ENCODE data around the gene KIF21A. TPM values are rescaled to one million over a fixed set of nuclear protein-coding genes. Genes with fewer than 3 reads are reported as not detected.

The KIF21A gene
- polyA plus RNA-seq, 1 of the 3 experiments (the other 2 are of a cell fraction) = 3.6 TPM

DNA sequence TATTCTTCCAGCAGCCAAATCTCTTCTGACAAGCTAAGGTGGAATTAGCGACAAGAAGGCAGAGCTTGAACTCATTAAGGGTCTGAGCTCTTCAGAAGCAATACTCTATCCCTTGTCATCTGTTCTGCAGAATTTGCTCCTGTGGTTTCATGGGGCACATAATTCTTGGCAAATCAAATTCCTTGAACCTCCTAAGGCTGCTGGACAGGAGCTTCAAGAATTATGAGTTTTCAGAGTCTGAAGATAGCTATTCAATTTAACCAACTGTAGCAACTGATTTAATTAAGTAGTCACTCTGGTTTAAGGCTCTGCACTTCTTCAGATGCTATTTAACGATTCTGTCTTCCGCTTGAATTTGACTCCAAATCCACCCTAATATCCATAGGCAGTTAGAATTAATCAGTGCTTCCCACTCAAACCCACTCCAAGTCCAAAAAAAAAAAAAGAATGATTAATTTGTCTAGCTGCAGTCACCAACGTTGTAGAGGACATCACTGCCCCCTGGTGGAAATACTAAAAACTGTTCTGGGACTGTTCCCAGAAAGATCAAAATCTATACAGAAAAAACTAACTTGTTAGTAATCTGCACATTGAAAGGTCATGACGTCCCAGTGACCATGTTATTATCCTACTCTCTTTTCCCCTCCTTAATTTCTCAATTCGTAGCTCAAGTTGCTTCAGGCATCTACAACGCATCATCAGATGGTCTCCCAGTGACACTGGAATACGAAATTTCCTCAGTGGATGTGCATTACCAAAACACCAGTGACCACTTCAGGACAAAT lies 169.9 kb downstream of the KIF21A start:
- no peak overlapping the region for H3K4me2 ChIP-seq
- POLR2A ChIA-PET = interaction anchor here (0.6 kb wide), 1 partner anchor 929 kb away, joined by 3 read pairs; no protein-coding TSS in a partner anchor
- no peak overlapping the region for H3K9ac ChIP-seq
- H2AFZ ChIP-seq (ENCODE audit: low read depth) = no peak overlapping the region
- no peaks in the 10 kb centered on the region for H3F3A ChIP-seq (replicated peaks; ENCODE audit: insufficient read depth)
- no peaks in the 10 kb centered on the region for H3K9me3 ChIP-seq
- CTCF ChIA-PET = interaction anchor here (0.6 to 5.4 kb wide), 64 partner anchors 9 to 1630 kb away, joined by 3 to 50 read pairs (median 4); partner anchors contain the start of gene CPNE8
- H4K20me1 ChIP-seq (ENCODE audit: insufficient read depth) = no peaks in the 10 kb centered on the region
- no peaks in the 10 kb centered on the region for H3K36me3 ChIP-seq (replicated peaks in 1 of 2; ENCODE audit: control insufficient read depth in 1 of 2, insufficient read depth in 2 of 2, low read length in 1 of 2)
- 32% methylated on average over 8 of the region's 8 CpGs for WGBS (ENCODE audit: low lambda C conversion rate)
- DNase-seq = peak; percentile 28
- H3K9me2 ChIP-seq = no peaks in the 10 kb centered on the region
- TF ChIP-seq MXI1 (IDR thresholded peaks at IDR 0.05; ENCODE audit: low read depth, low read length) (no peak), YY1 (IDR thresholded peaks at IDR 0.05; ENCODE audit: low read depth) (no peak), GATA2 (CRISPR knock-in tag; IDR thresholded peaks at IDR 0.05) (peak; percentile 35; the same call in 1 of the 2 replicates), FOSL2 (IDR thresholded peaks at IDR 0.05; ENCODE audit: borderline replicate concordance, low read depth) (no peak), RAD21 (IDR thresholded peaks at IDR 0.05; ENCODE audit: low read length) (peak; percentile 87), MEF2A (IDR thresholded peaks at IDR 0.05; ENCODE audit: borderline replicate concordance, low read depth) (no peak), EP300 (IDR thresholded peaks at IDR 0.05; ENCODE audit: borderline replicate concordance in 1 of 2, low read depth in 1 of 2, low read length in 1 of 2) (peak in 1 of 2 experiments; percentile 33; a peak in 1 of 4 replicates), CHD2 (IDR thresholded peaks at IDR 0.05; ENCODE audit: low read length, partially characterized antibody) (no peak), GABPA (IDR thresholded peaks at IDR 0.05; ENCODE audit: low read depth) (no peak), SMC3 (IDR thresholded peaks at IDR 0.05; ENCODE audit: low read depth, low read length) (peak; percentile 70), EZH2phosphoT487 (IDR thresholded peaks at IDR 0.05; ENCODE audit: borderline replicate concordance, low read depth) (no peak), NFIC (IDR thresholded peaks at IDR 0.05; ENCODE audit: borderline replicate concordance) (no peak), POLR2AphosphoS5 (IDR thresholded peaks at IDR 0.05; ENCODE audit: low read depth, low read length) (no peak)
- TF ChIP-seq, protein P1, sequence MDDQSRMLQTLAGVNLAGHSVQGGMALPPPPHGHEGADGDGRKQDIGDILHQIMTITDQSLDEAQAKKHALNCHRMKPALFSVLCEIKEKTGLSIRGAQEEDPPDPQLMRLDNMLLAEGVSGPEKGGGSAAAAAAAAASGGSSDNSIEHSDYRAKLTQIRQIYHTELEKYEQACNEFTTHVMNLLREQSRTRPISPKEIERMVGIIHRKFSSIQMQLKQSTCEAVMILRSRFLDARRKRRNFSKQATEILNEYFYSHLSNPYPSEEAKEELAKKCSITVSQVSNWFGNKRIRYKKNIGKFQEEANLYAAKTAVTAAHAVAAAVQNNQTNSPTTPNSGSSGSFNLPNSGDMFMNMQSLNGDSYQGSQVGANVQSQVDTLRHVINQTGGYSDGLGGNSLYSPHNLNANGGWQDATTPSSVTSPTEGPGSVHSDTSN (IDR thresholded peaks at IDR 0.05) = peak; percentile 22; the same call in 1 of the 2 replicates
- TF ChIP-seq, protein P2, sequence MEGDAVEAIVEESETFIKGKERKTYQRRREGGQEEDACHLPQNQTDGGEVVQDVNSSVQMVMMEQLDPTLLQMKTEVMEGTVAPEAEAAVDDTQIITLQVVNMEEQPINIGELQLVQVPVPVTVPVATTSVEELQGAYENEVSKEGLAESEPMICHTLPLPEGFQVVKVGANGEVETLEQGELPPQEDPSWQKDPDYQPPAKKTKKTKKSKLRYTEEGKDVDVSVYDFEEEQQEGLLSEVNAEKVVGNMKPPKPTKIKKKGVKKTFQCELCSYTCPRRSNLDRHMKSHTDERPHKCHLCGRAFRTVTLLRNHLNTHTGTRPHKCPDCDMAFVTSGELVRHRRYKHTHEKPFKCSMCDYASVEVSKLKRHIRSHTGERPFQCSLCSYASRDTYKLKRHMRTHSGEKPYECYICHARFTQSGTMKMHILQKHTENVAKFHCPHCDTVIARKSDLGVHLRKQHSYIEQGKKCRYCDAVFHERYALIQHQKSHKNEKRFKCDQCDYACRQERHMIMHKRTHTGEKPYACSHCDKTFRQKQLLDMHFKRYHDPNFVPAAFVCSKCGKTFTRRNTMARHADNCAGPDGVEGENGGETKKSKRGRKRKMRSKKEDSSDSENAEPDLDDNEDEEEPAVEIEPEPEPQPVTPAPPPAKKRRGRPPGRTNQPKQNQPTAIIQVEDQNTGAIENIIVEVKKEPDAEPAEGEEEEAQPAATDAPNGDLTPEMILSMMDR (IDR thresholded peaks at IDR 0.05) = peak; percentile 74
- TF ChIP-seq, protein P3, sequence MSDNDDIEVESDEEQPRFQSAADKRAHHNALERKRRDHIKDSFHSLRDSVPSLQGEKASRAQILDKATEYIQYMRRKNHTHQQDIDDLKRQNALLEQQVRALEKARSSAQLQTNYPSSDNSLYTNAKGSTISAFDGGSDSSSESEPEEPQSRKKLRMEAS (IDR thresholded peaks at IDR 0.05; ENCODE audit: low read depth) = no peak
- TF ChIP-seq, protein P4, sequence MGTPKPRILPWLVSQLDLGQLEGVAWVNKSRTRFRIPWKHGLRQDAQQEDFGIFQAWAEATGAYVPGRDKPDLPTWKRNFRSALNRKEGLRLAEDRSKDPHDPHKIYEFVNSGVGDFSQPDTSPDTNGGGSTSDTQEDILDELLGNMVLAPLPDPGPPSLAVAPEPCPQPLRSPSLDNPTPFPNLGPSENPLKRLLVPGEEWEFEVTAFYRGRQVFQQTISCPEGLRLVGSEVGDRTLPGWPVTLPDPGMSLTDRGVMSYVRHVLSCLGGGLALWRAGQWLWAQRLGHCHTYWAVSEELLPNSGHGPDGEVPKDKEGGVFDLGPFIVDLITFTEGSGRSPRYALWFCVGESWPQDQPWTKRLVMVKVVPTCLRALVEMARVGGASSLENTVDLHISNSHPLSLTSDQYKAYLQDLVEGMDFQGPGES (IDR thresholded peaks at IDR 0.05; ENCODE audit: low read depth, low read length) = no peak
- no peak overlapping the region for H3K27ac ChIP-seq (ENCODE audit: low read depth in 2 of 2, low read length in 1 of 2)
- no peak overlapping the region; a peak in 1 of 4 replicates for H3K4me3 ChIP-seq (ENCODE audit: low read depth in 2 of 2, low read length in 1 of 2)
- no peaks in the 10 kb centered on the region; a peak in 2 of 4 replicates for H3K4me1 ChIP-seq (ENCODE audit: control insufficient read depth in 1 of 2, insufficient read depth in 2 of 2, low read depth in 1 of 2, low read length in 1 of 2)
- no peaks in the 10 kb centered on the region for H3K79me2 ChIP-seq (ENCODE audit: insufficient read depth)
- no peaks in the 10 kb centered on the region for H3K27me3 ChIP-seq (ENCODE audit: insufficient read depth)

Measured in SK-N-SH (cell line).